Fibroblast of lung (primary cell): ENCODE results near the gene ALDH8A1. TPM values are rescaled to one million over a fixed set of nuclear protein-coding genes. Genes with fewer than 3 reads are reported as not detected.

Experiments used
- DNase-seq, 2 donors: peaks; one replicate each; pipeline versions ENCODE4 v3.0.0 to v3.0.0-alpha.2; 2010; ENCODE audit warnings: low read depth in 2 of 2
- H2AFZ ChIP-seq: 2 replicates; pipeline ENCODE4 v1.5.1; 2012; ENCODE audit warnings: low read length, control low read depth, inconsistent platforms
- H3K27ac ChIP-seq: 2 replicates; pipeline ENCODE4 v1.5.1; 2011; ENCODE audit warnings: low read length, control low read depth; ENCODE audit not compliant: insufficient read depth
- H3K27me3 ChIP-seq: 2 replicates; pipeline ENCODE4 v1.5.1; 2011; ENCODE audit warnings: mild to moderate bottlenecking, low read length; ENCODE audit not compliant: control insufficient read depth, insufficient read depth
- H3K36me3 ChIP-seq: 2 replicates; pipeline ENCODE4 v1.5.1; 2011; ENCODE audit warnings: low read length; ENCODE audit not compliant: control insufficient read depth, insufficient read depth
- H3K4me1 ChIP-seq: 2 replicates; pipeline ENCODE4 v1.5.1; 2011; ENCODE audit warnings: low read length; ENCODE audit not compliant: control insufficient read depth, insufficient read depth; ENCODE audit errors: extremely low read depth
- H3K4me2 ChIP-seq: 2 replicates; pipeline ENCODE4 v1.5.1; 2011; ENCODE audit warnings: low read length, control low read depth; ENCODE audit not compliant: insufficient read depth; ENCODE audit errors: extremely low read depth
- H3K4me3 ChIP-seq, 4 experiments: fragments of 200-600 bp in 1 of 4; sonication (generic) in 1 of 4; replicated peaks in 1 of 4; 2 replicates each; pipeline ENCODE4 v1.5.1; 2011 to 2016; ENCODE audit warnings: low read length in 4 of 4, low read depth in 3 of 4, mild to moderate bottlenecking in 3 of 4, control low read depth in 2 of 4, inconsistent platforms in 1 of 4, mixed read lengths in 1 of 4; ENCODE audit not compliant: insufficient read depth in 1 of 4; ENCODE audit errors: control extremely low read depth in 1 of 4
- H3K79me2 ChIP-seq: 2 replicates; pipeline ENCODE4 v1.5.1; 2012; ENCODE audit warnings: mild to moderate bottlenecking, low read length, inconsistent platforms; ENCODE audit not compliant: control insufficient read depth, insufficient read depth
- H3K9ac ChIP-seq: 2 replicates; pipeline ENCODE4 v1.5.1; 2011; ENCODE audit warnings: mild to moderate bottlenecking, low read length, control low read depth; ENCODE audit not compliant: insufficient read depth
- H3K9me3 ChIP-seq: 2 replicates; pipeline ENCODE4 v1.5.1; 2012; ENCODE audit warnings: low read depth, low read length; ENCODE audit not compliant: control insufficient read depth, insufficient read depth
- H4K20me1 ChIP-seq: 2 replicates; pipeline ENCODE4 v1.5.1; 2011; ENCODE audit warnings: low read length; ENCODE audit not compliant: control insufficient read depth, insufficient read depth; ENCODE audit errors: extremely low read depth
- EZH2 ChIP-seq: IDR thresholded peaks from 2 replicates; pipeline ENCODE4 v1.5.1; 2012; ENCODE audit warnings: low read length, control low read depth, mild to moderate bottlenecking; ENCODE audit errors: missing control alignments
- polyA plus RNA-seq, 2 donors: library from polyadenylated mRNA; depleted of rRNA in 1 of 2; stranded (reverse) in 1 of 2; unstranded in 1 of 2; fragments of >200 nt; gene quantifications; 2 replicates each; pipeline ENCODE4 v1.2.1, GENCODE V29; 2011 to 2012; ENCODE audit warnings: missing spikeins in 1 of 2
- total RNA-seq: library from RNA; depleted of rRNA; stranded (reverse); fragments of >200 nt; gene quantifications from 2 replicates; pipeline ENCODE4 v1.2.1, GENCODE V29; 2014
- TF ChIP-seq, protein P1 (sequence below), 2 donors: IDR thresholded peaks in 1 of 2; conservative IDR thresholded peaks in 1 of 2; 1 replicate in 1 of 2; 2 replicates in 1 of 2; pipeline ENCODE4 v1.5.1; 2011 to 2012; ENCODE audit warnings: low read length in 2 of 2, control low read depth in 1 of 2, inconsistent platforms in 1 of 2, low read depth in 1 of 2, mild to moderate bottlenecking in 1 of 2

ALDH8A1 gene
- total and polyA plus RNA-seq, 2 donors (not counting 1 experiment from before 2014, with no cell fraction given), result 0.11 to 0.50 TPM

DNA sequence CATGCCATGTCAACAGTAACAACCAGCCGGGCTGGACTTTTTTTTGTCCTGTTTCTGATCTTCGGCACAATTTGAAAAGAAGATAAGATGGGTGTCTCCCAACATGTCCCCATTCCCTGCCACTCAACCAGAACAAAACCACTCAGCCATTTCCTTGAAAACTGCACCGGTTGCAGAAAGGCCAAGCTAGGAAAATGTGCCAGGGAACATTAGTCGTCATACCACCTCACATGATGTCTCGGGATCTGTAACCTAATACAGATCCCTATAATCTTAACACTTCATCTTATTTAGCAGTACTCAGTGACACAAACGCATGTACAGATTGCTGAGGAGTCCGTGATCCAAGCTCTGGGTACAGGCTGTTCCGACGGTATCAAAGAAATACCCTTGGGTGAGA is 46.5 kb downstream of the ALDH8A1 start:
- Histone ChIP-seq H3K4me3 (no peak overlapping the region), H3K9ac (no peak overlapping the region), H3K27me3 (no peaks in the 10 kb centered on the region), H4K20me1 (no peaks in the 10 kb centered on the region), H2AFZ (no peak overlapping the region), H3K9me3 (no peaks in the 10 kb centered on the region), H3K79me2 (no peaks in the 10 kb centered on the region), H3K4me2 (no peak overlapping the region), H3K27ac (no peak overlapping the region), H3K36me3 (no peaks in the 10 kb centered on the region), H3K4me1 (peaks cover 4% of the 10 kb centered on the region)
- no peak for TF ChIP-seq EZH2
- TF ChIP-seq, protein P1, sequence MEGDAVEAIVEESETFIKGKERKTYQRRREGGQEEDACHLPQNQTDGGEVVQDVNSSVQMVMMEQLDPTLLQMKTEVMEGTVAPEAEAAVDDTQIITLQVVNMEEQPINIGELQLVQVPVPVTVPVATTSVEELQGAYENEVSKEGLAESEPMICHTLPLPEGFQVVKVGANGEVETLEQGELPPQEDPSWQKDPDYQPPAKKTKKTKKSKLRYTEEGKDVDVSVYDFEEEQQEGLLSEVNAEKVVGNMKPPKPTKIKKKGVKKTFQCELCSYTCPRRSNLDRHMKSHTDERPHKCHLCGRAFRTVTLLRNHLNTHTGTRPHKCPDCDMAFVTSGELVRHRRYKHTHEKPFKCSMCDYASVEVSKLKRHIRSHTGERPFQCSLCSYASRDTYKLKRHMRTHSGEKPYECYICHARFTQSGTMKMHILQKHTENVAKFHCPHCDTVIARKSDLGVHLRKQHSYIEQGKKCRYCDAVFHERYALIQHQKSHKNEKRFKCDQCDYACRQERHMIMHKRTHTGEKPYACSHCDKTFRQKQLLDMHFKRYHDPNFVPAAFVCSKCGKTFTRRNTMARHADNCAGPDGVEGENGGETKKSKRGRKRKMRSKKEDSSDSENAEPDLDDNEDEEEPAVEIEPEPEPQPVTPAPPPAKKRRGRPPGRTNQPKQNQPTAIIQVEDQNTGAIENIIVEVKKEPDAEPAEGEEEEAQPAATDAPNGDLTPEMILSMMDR (conservative IDR thresholded peaks at IDR 0.05 in 1 of 2, IDR thresholded peaks at IDR 0.05 in 1 of 2; ENCODE audit: low read depth in 1 of 2, low read length in 2 of 2), result no peak
- peak in 1 of 2 donors; percentile 56 for DNase-seq

DNA sequence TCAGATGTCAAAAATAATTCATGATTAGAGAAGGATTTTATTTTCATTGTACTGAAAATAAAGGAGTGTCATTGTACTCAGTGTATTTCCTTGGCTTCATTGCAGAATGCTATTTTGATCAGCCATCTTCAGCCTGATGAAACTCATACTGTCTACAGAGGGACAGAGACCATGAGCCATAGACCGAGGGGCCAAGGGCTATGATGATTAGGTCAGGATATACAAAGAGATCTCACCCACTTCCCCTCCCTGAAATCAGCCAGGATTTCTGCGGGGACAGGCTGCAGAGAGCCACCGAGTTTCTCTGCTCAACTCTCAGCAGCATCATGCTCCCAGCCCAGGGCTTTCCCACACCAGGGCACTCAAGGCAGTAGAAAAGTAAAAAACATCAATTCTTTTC is 47.0 kb downstream of the ALDH8A1 start:
- H3K9me3 ChIP-seq, result no peaks in the 10 kb centered on the region
- no peaks in the 10 kb centered on the region for H3K4me1 ChIP-seq
- H2AFZ ChIP-seq, result peak overlapping the region; percentile 51
- DNase-seq, result no peak
- no peaks in the 10 kb centered on the region for H3K27me3 ChIP-seq
- H3K27ac ChIP-seq, result no peak overlapping the region
- no peak overlapping the region for H3K9ac ChIP-seq
- no peaks in the 10 kb centered on the region for H4K20me1 ChIP-seq
- H3K79me2 ChIP-seq, result no peaks in the 10 kb centered on the region
- no peak overlapping the region for H3K4me2 ChIP-seq
- no peaks in the 10 kb centered on the region for H3K36me3 ChIP-seq
- no peak overlapping the region for H3K4me3 ChIP-seq
- TF ChIP-seq, protein P1 (conservative IDR thresholded peaks at IDR 0.05 in 1 of 2, IDR thresholded peaks at IDR 0.05 in 1 of 2; ENCODE audit: low read depth in 1 of 2, low read length in 2 of 2), result no peak
- no peak for TF ChIP-seq EZH2

DNA sequence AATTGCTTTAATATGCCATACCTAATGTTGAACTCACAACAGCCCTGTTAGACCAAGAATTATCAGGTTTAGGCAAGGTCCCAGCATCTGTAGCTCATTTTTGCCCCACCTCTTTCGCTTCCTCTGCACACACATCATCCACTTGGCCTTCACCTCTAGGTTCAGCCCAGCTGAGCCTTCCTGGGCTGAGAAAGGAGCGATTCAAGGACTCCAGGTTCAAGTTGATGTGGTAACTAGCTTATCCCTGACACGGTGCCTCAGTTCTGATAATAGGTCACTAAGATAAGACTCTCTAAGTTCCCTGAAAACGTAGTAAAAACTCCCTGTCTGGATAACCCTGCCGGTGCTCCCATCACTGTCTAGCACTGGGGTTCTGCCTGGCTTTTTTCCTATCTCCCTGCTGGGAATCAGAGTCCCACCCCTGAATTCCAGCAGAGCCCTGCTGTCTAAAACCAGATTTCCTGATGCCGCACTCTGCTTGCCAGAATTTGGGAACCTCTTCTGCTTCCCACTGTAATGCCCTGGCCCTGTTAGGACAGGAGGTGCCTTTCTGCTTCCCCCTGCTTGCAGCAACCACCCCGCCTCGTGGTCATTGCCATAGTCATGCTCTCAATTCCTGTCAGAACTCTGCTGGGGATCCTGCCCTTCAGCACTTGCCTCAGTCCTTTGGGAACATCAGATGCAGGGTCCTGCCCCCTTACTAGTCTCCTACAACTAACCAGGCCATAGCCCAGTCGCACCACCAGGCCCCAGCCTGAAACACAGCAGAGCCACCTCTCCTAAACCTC is 47.6 kb downstream of the ALDH8A1 start:
- Histone ChIP-seq H3K27me3 (no peaks in the 10 kb centered on the region), H3K4me1 (no peaks in the 10 kb centered on the region), H3K36me3 (no peaks in the 10 kb centered on the region), H3K27ac (no peak overlapping the region), H3K9me3 (no peaks in the 10 kb centered on the region), H3K9ac (no peak overlapping the region), H3K4me3 (no peak overlapping the region), H3K79me2 (no peaks in the 10 kb centered on the region), H4K20me1 (no peaks in the 10 kb centered on the region), H2AFZ (no peak overlapping the region), H3K4me2 (no peak overlapping the region)
- TF ChIP-seq EZH2, result no peak
- TF ChIP-seq, protein P1 (conservative IDR thresholded peaks at IDR 0.05 in 1 of 2, IDR thresholded peaks at IDR 0.05 in 1 of 2; ENCODE audit: low read depth in 1 of 2, low read length in 2 of 2), result no peak
- no peak for DNase-seq
